Calu3 (cell line): Measurements from ENCODE around the gene KCNG4. TPM values are rescaled to one million over a fixed set of nuclear protein-coding genes. Genes with fewer than 3 reads are reported as not detected.

Experiments used
- BruUV-seq: library from RNA; stranded (reverse); fragments of 400-500 nt; replicated peaks from 2 replicates; lab custom pipeline; 2021; lab: Mats Ljungman, UMichigan
- CTCF ChIA-PET: fragments of 300-600 bp; sonication (Branson Sonifier 250); formaldehyde crosslinking; loops from one replicate; lab custom pipeline; 2022; ENCODE audit warnings: antibody characterized with exemption; lab: Charles Lee
- DNase-seq: peaks from one replicate; pipeline ENCODE4 v3.0.0; 2022
- H3K27ac Mint-ChIP-seq: one replicate; pipeline ENCODE4 v1.8.0; 2022; ENCODE audit warnings: mixed read lengths; ENCODE audit not compliant: unreplicated experiment
- H3K27me3 Mint-ChIP-seq: one replicate; pipeline ENCODE4 v1.8.0; 2022; ENCODE audit warnings: mixed read lengths; ENCODE audit not compliant: unreplicated experiment
- H3K36me3 Mint-ChIP-seq: one replicate; pipeline ENCODE4 v1.8.0; 2022; ENCODE audit warnings: mild to moderate bottlenecking, moderate library complexity, mixed read lengths; ENCODE audit not compliant: insufficient read depth, unreplicated experiment
- H3K4me1 Mint-ChIP-seq: one replicate; pipeline ENCODE4 v1.8.0; 2022; ENCODE audit warnings: mild to moderate bottlenecking, low read depth, mixed read lengths; ENCODE audit not compliant: unreplicated experiment
- H3K4me3 Mint-ChIP-seq: one replicate; pipeline ENCODE4 v1.8.0; 2022; ENCODE audit warnings: mild to moderate bottlenecking, low read depth, moderate library complexity, mixed read lengths; ENCODE audit not compliant: unreplicated experiment
- H3K9me3 Mint-ChIP-seq: one replicate; pipeline ENCODE4 v1.8.0; 2022; ENCODE audit warnings: low read depth, mixed read lengths; ENCODE audit not compliant: unreplicated experiment
- CTCF ChIP-seq: fragments of 200-600 bp; IDR thresholded peaks from one replicate; pipeline ENCODE4 v1.8.0; 2022; ENCODE audit warnings: antibody characterized with exemption; ENCODE audit not compliant: unreplicated experiment
- intact Hi-C: fragments of 100-400 bp; cut with micrococcal nuclease; formaldehyde crosslinking; loops from one replicate; pipeline ENCODE4 v1.10.0; 2022; ENCODE audit not compliant: unreplicated experiment
- total RNA-seq: library from RNA; stranded (reverse); gene quantifications from 2 replicates; pipeline ENCODE4 v1.2.3, GENCODE V29; 2022

Gene KCNG4
- total RNA-seq, 1 experiment from 2014 or later = not detected

- intact Hi-C loops = no loop called here
- no TSS peak for BruUV-seq
Measured at GRCh38 chr16:84274515-84274914, 34.7 kb upstream of the KCNG4 start.

GRCh38 chr16:84272740-84273320 is 33.0 kb upstream of the KCNG4 start:
- no peak overlapping the region for H3K4me3 Mint-ChIP-seq
- H3K9me3 Mint-ChIP-seq = no peaks in the 10 kb centered on the region
- CTCF ChIA-PET = no interaction called here
- H3K27me3 Mint-ChIP-seq = peaks cover 13% of the 10 kb centered on the region
- intact Hi-C loops = no loop called here
- no peak overlapping the region for H3K27ac Mint-ChIP-seq
- no TSS peak for BruUV-seq
- no peak for TF ChIP-seq CTCF
- H3K36me3 Mint-ChIP-seq = no peaks in the 10 kb centered on the region
- H3K4me1 Mint-ChIP-seq = no peaks in the 10 kb centered on the region
- no peak for DNase-seq

More at GRCh38 chr16:84274515-84274914, 34.7 kb upstream of the KCNG4 start:
- no peaks in the 10 kb centered on the region for H3K9me3 Mint-ChIP-seq
- CTCF ChIA-PET = no interaction called here
- no peak overlapping the region for H3K4me3 Mint-ChIP-seq
- no peak for DNase-seq
- H3K27me3 Mint-ChIP-seq = peaks cover 26% of the 10 kb centered on the region
- no peak for TF ChIP-seq CTCF
- H3K4me1 Mint-ChIP-seq = no peaks in the 10 kb centered on the region
- H3K36me3 Mint-ChIP-seq = no peaks in the 10 kb centered on the region
- H3K27ac Mint-ChIP-seq = no peak overlapping the region

GRCh38 chr16:84271866-84272265 is 32.1 kb upstream of the KCNG4 start:
- CTCF ChIA-PET = no interaction called here
- H3K27ac Mint-ChIP-seq = no peak overlapping the region
- TF ChIP-seq CTCF = no peak
- intact Hi-C loops = no loop called here
- no peak overlapping the region for H3K4me3 Mint-ChIP-seq
- H3K9me3 Mint-ChIP-seq = no peaks in the 10 kb centered on the region
- no peak for DNase-seq
- H3K36me3 Mint-ChIP-seq = no peaks in the 10 kb centered on the region
- BruUV-seq = no TSS peak
- H3K27me3 Mint-ChIP-seq = peaks cover 21% of the 10 kb centered on the region
- H3K4me1 Mint-ChIP-seq = no peaks in the 10 kb centered on the region

- no peak for DNase-seq
- H3K27me3 Mint-ChIP-seq = peaks cover 25% of the 10 kb centered on the region
- CTCF ChIA-PET = no interaction called here
- no peaks in the 10 kb centered on the region for H3K9me3 Mint-ChIP-seq
- BruUV-seq = no TSS peak
- no peak for TF ChIP-seq CTCF
- no peak overlapping the region for H3K4me3 Mint-ChIP-seq
- H3K4me1 Mint-ChIP-seq = no peaks in the 10 kb centered on the region
- no peak overlapping the region for H3K27ac Mint-ChIP-seq
- no peaks in the 10 kb centered on the region for H3K36me3 Mint-ChIP-seq
- intact Hi-C loops = no loop called here
Measured at GRCh38 chr16:84271037-84271436, 31.2 kb upstream of the KCNG4 start.
